ENCODE measurements around the gene SLC6A12.
A peak's percentile ranks its signal among the peaks of the same experiment; 100 is the strongest.

The SLC6A12 gene

DNA sequence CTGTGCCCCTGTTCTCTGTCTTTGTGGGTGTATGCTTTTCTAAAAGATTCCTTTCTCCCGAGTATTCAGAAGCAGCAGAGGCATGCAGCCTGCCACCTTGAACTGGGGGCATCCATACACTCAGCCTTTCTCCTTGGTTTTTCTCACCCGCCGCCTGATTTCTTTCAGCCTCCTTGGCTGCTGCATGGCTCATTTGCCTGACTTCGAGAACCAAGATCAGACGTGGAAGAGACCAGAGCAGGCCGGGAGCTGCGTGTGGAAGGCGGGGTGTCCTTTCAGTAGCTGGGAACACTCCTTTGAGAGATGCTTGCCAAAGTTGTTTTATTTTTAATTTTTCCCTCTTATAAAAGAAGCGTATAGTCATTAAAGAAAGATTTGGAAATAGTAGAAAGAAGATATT lies 53.1 kb downstream of the SLC6A12 start:
- DNase-seq: no peak

DNA sequence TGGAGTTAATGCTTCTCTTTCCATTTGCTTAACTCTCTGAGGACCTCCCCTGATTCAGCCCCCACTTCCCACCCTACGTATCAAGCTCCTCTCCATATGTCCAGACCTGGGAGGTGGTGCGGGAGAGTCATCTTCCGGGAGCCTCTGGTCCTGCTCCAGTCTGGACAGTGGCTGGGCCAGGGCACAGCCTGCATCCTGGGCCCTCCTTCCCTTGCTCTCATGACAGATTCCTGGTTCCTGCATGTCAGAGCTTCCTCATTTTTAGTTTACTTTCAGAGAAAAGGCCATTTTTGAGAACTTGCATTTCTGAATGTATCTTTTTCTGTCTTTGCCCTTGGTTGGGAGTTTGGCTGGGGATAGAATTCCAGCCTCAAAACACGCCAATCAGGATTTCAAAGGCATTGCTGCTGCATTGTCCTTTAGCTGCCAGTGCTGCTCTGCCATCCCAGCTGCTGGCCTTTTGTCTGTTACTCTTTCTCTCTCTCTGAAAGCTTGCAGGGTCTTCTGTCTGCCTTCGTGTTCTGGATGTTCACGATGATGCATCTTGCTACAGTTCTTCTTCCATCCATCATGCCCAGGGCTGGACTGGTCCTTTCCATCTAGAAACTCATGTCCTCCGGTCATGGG lies 54.7 kb downstream of the SLC6A12 start:
- no peak for DNase-seq

DNA sequence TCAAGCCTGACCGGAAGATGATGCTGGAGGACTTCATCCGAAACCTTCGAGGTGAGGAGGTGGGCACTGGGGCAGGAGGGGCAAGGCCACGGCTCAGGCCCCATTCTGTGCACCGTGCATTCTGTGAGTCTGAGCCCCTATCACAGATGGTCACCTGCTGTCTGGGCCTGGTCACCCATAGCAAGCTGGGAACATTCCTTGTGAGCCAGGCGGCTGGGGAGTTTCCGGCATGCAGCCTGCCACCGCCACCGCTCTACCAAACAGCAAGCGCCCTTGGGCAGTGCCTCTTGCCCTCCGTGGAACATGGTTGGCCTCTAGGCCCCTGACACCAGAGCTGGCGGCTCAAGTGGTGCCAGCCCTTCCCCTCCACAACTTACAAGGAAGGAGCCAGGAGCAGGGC lies 56.3 kb downstream of the SLC6A12 start:
- no peak for DNase-seq

DNA sequence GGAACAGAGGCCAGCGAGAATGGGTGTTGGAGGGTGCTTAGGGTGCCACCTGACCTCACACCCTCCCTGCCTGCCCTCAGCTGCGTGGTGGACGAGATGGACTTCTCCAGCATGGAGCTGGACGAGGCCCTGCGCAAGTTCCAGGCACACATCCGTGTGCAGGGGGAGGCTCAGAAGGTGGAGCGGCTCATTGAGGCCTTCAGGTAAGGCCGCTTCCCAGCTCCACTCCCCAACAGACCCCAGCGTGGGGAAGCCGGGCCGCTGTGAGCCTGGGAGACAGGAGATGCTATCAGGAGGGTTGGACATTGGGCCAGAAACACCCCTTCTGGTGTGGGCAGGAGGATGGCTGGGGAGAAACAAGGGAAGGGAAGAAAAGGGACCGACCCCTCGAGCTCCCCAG lies 57.0 kb downstream of the SLC6A12 start:
- no peak for DNase-seq

DNA sequence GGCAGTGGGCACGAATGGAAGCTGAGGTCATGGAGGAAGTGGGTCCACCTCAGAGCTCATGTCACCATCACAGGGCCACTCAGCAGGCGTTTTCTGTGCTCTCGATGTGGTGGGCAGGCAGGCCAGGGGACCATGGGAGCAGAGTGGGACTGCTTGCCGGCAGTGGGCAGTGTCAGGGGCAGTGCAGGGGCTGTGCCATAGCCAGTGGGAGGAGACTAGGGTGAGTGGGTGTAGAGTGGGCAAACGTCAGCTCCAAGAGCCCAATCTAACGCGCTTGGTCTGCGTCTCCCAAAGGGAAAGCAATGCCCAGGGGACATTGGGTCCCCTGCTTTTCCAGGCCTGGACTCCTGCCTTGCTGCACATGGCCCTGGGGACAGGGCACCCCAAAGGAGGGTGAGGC lies 58.3 kb downstream of the SLC6A12 start:
- no peak for DNase-seq

DNA sequence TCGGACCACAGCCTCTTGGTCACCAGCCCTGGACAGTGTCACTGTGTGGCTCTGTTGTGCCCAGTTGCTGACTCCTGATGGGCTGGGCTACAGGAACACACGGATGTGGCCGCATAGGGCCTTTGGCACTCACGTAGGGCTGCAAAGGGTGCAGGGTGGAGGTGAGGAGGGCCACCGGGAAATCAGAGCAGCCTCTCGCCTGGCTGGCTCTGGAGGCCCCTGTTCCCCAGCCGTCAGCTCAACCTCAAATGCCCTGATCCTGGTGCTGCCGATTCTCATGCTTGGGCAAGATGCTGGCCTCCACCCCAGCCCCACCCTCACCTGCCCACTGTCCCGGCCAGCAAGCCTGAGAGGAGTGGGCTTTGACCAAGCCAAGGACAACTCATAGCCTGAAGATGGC lies 59.0 kb downstream of the SLC6A12 start:
- no peak for DNase-seq

DNA sequence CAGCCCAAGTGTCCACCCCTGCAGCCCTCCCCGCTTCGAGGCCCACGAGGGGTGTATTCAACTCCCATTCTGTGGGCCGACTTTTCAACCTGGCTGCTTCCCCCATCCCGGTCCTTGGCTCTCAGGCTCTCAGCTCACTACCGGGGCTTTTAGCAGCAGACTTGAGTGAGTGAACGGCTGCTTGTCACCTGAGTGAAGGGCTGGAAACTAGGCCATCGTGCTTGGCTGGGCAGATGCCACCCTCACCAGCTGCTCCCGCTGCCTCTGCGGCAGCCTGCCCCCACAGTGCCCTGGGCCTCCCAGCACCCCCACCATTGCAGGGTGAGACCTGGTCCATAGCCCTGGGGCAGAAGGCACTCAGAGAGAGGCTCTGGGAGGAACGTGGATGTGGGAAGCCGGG lies 59.9 kb downstream of the SLC6A12 start:
- DNase-seq: no peak

DNA sequence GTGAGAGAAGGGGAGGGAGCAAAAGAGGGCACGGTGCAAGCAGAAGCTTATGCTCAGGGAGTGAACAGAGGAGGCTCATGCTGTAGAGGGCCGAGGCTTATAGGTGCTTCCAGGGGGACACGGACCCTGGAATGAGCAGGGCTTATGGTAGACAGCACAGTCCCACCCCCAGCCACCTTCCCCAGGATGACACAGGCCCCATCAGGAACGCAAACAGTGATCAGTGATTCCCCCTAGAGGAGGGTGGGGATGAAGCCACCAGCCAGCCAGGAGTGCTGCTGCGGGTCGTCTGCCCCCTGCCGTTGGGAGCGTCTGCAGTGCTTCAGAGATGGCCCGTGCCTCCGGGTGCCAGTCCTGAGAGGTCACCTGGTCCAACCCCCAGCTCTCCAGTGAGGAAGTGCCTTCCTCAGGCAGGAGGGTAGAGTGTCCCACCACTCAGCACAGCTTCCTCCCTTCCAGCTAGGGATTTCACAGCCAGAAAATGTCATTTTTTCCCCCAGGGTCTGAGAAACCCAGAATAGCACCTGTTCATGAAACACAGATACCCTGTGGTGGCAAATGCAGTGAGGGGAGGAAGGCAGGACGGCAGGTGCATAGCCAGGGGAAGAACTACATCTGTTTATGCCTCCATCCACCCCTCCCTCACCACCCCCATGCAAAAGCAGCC lies 60.7 kb downstream of the SLC6A12 start:
- DNase-seq: peak; percentile 93

DNA sequence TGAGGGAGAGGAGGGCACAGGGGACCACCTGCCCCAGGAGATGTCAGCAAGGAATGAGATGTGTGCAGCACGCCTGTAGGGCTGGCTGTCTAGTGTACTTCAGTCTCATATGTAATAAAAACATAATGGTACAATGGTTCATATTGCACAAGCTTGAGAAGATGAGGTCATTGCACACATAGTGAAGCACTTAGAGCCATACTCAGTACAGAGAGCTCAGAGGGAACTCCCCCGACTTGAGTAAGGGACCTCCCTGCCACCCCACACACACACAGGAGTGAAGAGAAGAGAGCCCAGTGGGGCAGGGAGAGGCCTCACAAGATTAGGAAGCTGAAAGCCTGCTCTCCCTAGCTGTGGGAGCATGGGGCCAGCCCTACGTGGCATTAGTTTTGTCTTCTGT lies 61.5 kb downstream of the SLC6A12 start:
- DNase-seq: no peak

DNA sequence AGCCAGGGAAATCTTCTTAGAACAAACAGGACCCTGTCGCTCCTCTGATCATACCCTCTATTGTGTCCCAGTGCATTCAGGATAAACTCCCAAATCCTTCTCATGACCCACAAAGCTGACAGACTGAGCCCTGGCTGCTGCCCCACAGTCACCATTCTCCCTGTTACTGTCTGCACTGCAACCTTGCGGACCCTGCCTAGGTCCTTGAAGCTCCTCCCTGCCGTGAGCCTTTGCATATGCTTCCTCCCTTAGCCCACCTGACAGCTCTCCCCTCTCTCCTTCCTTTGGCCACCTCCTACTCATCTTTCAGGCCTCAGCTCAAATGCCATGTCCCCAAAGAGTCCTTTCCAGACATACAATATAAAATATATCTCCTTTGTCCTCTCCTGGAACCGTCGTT lies 62.4 kb downstream of the SLC6A12 start:
- DNase-seq: no peak

DNA sequence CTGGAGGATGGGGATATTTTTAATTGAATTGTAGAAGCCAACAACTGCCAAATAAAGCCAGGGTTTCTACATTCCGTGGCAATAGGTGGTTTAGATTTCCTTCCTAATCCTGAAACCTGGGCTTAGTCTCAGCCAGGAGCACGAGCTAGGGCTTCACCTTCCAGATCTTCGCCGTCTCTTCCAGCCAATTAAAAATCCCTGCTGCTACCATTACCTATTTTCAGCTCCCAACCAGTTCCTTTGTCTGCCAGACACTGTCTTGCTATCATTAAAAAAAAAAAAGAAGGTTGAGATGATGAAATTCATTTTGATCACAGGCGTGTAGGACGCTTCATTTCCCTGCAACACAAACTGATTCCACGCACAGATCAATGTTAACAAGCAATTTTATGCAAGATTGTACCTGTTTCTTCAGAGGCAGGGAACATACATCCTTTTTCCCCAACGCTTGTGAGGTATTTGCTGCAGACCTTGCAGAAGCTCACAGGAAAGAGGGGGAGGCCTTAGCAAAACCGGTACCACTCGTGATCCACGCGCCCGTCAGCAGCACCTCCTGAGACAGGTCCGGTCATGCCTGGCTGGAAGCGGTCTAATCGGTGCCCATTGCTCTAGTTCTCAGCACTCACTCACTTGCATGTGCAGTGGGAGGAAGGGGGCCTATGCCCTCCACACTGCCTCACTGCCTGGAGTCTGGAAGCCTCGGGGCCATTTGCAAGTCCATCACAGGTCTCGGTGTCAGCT lies 65.1 kb downstream of the SLC6A12 start:
- DNase-seq: no peak

DNA sequence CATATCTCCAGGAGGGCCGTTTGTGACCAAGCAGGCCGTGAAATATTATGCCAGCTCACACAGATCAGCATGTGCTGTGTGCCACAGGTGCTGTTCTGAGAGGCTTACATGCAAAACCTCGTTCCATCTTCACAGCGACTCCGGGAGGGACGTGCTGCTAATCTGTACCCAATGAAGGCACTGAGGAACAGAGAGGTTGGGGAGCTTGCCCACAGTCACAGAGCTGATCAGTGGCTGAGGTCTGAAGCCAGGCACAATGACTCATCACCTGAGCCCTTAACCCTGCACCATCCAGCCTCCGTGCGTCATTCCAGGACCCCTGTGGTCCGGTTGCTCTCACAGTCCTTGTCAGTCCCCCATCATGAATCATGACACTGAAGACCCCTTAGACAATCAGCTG lies 66.7 kb downstream of the SLC6A12 start:
- DNase-seq: no peak

DNA sequence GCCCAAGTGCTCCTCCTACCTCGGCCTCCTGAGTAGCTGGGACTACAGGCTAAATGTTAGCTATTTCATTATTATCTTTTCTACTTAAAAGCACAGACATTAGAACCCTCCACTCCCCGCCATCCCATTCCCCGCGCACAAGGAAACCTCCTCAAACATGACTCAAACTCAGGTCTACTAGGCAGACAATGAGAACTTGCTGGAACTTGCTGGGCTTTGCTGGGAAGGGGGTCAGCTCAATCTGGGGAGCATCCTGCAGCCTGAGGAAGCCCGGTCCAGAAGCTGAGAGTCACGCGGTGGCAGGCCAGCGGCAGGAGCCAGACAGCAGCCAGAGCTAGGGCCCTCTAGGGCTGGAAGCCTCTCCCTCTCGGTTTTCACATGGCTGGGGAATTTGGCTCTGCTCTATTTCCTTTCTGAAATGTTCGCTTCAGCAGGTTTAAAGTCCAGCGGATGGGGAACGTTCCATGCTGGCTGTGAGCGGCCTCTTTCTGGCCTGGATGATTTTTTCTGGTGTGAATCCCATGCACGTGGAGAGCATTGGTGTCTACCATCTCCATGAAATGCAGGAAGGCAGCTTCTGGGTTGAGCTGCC lies 68.5 kb downstream of the SLC6A12 start:
- DNase-seq: no peak

DNA sequence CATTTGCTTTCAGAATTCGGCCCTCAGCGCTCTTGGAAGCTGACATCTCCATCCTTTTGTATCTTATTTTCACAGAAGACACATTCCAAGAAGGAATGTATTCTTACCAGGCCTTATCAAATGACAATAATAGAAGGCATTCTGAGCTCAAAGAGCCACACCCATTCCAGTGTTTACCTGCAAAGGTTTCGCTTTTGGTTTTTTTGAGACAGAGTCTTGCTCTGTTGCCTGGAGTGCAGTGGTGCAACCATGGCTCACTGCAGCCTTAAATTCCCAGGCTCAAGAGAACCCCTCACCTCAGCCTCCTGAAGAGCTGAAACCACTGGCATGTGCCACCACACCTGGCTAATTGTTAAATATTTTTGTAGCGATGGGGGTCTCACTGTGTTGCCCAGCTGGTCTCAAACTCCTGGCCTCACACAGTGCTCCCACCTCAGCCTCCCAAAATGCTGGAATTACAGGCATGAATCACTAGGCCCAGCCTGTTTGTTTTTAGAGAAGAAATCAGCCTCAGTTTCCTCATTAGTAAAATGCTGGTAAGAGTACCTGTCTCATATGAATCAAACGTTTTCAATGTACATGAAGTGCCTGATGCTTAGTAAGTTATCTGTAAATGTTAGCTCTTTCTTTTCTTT lies 69.2 kb downstream of the SLC6A12 start:
- DNase-seq: no peak

DNA sequence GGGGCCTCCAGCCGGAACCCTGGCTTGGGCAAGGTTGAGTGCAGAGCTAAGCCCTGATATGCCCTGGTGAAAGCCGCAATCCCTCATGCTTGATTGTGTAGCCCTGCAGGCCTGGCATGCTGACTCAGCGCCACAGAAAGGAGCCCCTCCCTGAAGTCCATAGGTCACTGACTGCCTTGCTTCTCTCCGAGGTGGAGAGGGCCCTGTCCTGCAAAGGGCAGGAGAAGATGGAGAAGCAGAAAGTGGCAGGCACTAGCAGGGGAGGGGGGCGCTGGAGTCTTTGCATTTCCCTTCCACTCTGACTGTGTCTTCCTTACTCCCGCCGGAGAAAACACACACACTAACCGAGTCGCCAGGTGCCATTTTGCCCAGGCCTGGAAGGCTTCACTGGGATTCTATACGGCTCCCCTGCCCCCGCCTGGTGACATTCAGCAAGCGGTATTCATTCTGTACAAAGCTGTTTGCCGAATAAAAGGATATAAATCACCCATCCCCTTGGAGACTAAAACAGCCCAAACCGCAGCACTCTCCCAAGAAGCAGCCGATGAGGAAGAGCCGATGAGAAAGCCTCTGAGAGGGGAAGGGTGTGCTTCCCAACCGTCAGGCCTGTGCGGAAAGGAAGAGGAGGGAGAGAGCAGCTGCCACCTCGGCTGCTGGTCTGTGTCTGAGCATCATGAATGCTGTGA lies 69.8 kb downstream of the SLC6A12 start:
- peak; percentile 67 for DNase-seq

DNA sequence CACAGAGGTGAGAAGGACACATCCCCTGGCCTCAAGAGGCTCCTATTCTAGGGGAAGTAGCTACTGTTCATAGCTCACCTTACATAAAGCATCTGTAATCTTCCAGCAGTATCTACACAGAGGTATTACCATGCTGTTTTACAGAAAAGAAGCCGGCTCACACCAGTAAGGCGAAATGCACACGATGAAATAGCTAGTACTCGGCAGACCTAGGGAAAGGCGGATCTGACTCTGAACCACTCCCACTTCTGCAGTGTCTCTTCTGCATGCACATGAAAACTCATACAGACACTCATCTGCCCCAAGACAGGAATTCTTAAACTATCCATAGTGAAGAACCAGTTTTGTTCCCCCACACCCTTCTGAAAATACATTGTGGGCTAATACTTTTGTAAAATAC lies 73.8 kb downstream of the SLC6A12 start:
- no peak for DNase-seq
